GM19239 (cell line): Measurements from ENCODE around the gene GORAB.
A peak's percentile ranks its signal among the peaks of the same experiment; 100 is the strongest.

Experiments used
- DNase-seq: peaks from one replicate; pipeline ENCODE4 v3.0.0; 2011; ENCODE audit warnings: low spot score; ENCODE audit not compliant: insufficient read length
- FAIRE-seq: peaks from 2 replicates; lab custom pipeline; 2011; peaks lifted over from hg19 to GRCh38; lab: Jason Lieb, UNC

The GORAB gene

GRCh38 chr1:170537798-170538503 lies 6.0 kb downstream of the GORAB start:
- DNase-seq (no peak), FAIRE-seq (peak; percentile 66)

- DNase-seq (no peak), FAIRE-seq (no peak)
These were observed 6.7 kb downstream of the GORAB start for GRCh38 chr1:170538687-170539086.

GRCh38 chr1:170539154-170539553 lies 7.2 kb downstream of the GORAB start:
- FAIRE-seq, result no peak
- no peak for DNase-seq

GRCh38 chr1:170544624-170545023 lies 12.7 kb downstream of the GORAB start:
- DNase-seq, result no peak
- no peak for FAIRE-seq

GRCh38 chr1:170545476-170545875 lies 13.5 kb downstream of the GORAB start:
- DNase-seq, result no peak

GRCh38 chr1:170547255-170547654 lies 15.3 kb downstream of the GORAB start:
- DNase-seq (no peak), FAIRE-seq (no peak)

More at GRCh38 chr1:170545476-170545875, 13.5 kb downstream of the GORAB start:
- FAIRE-seq, result no peak

- FAIRE-seq, result no peak
- DNase-seq, result no peak
These were observed 16.5 kb downstream of the GORAB start for GRCh38 chr1:170548497-170548896.

- FAIRE-seq, result no peak
- DNase-seq, result no peak
These were observed 23.4 kb downstream of the GORAB start for GRCh38 chr1:170555370-170555769.

GRCh38 chr1:170556917-170557316 lies 25.0 kb downstream of the GORAB start:
- no peak for FAIRE-seq
- no peak for DNase-seq

GRCh38 chr1:170558731-170559130 lies 26.8 kb downstream of the GORAB start:
- FAIRE-seq, result no peak

GRCh38 chr1:170559166-170559565 lies 27.2 kb downstream of the GORAB start:
- DNase-seq (no peak), FAIRE-seq (no peak)

More at GRCh38 chr1:170558731-170559130, 26.8 kb downstream of the GORAB start:
- no peak for DNase-seq

GRCh38 chr1:170560681-170561285 lies 28.8 kb downstream of the GORAB start:
- DNase-seq (no peak), FAIRE-seq (no peak)

- DNase-seq, result no peak
- no peak for FAIRE-seq
These were observed 30.8 kb downstream of the GORAB start for GRCh38 chr1:170562646-170563338.

- FAIRE-seq, result no peak
These were observed 35.2 kb downstream of the GORAB start for GRCh38 chr1:170567214-170567613.

GRCh38 chr1:170568197-170568596 lies 36.2 kb downstream of the GORAB start:
- DNase-seq (no peak), FAIRE-seq (no peak)

More at GRCh38 chr1:170567214-170567613, 35.2 kb downstream of the GORAB start:
- no peak for DNase-seq

GRCh38 chr1:170576980-170577379 lies 45.0 kb downstream of the GORAB start:
- DNase-seq (no peak), FAIRE-seq (no peak)

GRCh38 chr1:170578359-170578758 lies 46.4 kb downstream of the GORAB start:
- no peak for FAIRE-seq
- DNase-seq, result no peak

- DNase-seq, result no peak
- no peak for FAIRE-seq
These were observed 48.9 kb downstream of the GORAB start for GRCh38 chr1:170580636-170581440.

GRCh38 chr1:170583186-170583585 lies 51.2 kb downstream of the GORAB start:
- DNase-seq (no peak), FAIRE-seq (no peak)
